ENCODE data around the gene TMEM220.

- TF ChIP-seq POLR2A (IDR thresholded peaks at IDR 0.05; ENCODE audit: low read depth, low read length) (no peak), RAD21 (IDR thresholded peaks at IDR 0.05; ENCODE audit: low read length) (no peak), CTCF (conservative IDR thresholded peaks at IDR 0.05; ENCODE audit: low read depth, low read length) (no peak), MXI1 (IDR thresholded peaks at IDR 0.05; ENCODE audit: borderline replicate concordance, low read depth, low read length) (no peak), USF2 (IDR thresholded peaks at IDR 0.05; ENCODE audit: low read depth, low read length) (no peak), SMC3 (IDR thresholded peaks at IDR 0.05; ENCODE audit: low read depth, low read length) (no peak), CEBPB (IDR thresholded peaks at IDR 0.05; ENCODE audit: low read depth, low read length) (no peak), FOS (IDR thresholded peaks at IDR 0.05; ENCODE audit: low read depth, low read length) (no peak), ELK1 (IDR thresholded peaks at IDR 0.05; ENCODE audit: borderline replicate concordance, low read depth, low read length) (no peak), MAFK (IDR thresholded peaks at IDR 0.05; ENCODE audit: low read depth, low read length) (no peak)
These were observed 4.6 kb downstream of the TMEM220 start for GRCh38 chr17:10725262-10725661.

Measured in IMR-90 (cell line).